GM19035 (cell line): ENCODE data around the gene ABCA1.
"Not testable (repeated sequence)": the region's sequence is repeated elsewhere in the genome, so short reads cannot be mapped to it uniquely, and the experiment has no call there.

Experiments used
- ATAC-seq: cut with Tn5 transposase; IDR thresholded peaks from one replicate; pipeline ENCODE4 v1.9.1; 2021; ENCODE audit not compliant: unreplicated experiment

Gene ABCA1

DNA sequence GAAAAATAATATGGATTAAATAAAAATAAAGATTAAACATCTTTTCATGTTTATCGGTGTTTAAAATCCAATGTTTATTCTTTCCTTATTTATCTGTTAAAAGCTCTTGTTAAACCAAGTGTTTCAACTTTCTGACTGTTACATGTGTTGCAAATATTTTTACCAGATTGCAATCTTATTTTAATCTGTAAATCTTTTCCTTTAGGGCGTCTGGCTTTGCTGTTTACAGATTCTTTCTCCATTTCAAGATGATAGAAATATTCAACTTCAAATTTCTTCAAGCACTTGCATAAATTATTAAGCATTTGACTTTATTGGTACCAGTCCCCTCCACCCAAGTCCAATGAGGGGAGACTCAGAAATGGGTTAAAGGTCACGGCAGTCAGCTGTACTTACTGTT is 16.9 kb upstream of the ABCA1 start:
- ATAC-seq, result no peak

DNA sequence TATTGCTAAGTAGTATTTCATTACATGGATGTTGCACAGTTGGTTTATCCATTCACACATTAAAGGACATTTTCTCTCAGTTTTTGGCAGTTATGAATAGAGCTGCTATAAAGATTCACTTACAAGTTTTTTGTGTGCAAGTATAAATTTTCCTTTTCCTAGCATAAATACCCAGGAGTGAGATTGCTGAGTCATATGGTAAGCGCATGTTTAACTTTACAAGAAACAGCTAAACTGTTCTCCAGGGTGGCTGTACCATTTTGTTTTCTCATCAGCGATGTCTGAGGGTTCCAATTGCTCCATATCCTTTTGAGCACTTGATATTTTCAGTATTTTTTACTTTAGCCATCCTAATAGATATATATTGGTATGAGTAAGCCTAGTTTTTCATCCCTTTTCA is 16.4 kb upstream of the ABCA1 start:
- ATAC-seq, result no peak

DNA sequence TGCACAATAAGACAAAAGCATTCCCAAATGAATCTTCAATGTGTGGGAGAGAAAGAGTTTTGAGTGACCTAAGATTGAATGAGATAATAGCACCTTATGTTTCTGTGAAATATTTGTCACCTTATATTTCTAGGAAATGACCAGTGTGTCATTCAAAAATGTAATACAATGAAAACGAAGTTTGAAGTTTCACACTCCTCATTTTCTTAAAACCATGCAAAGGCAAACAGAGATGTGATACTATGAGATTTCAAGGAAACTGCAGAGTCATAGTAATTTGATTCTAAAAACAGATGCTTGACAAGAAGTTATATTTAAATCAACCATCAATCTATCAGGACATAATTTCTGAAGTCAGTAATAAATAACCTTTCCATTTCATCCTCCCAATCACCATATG is 13.6 kb upstream of the ABCA1 start:
- no peak for ATAC-seq

DNA sequence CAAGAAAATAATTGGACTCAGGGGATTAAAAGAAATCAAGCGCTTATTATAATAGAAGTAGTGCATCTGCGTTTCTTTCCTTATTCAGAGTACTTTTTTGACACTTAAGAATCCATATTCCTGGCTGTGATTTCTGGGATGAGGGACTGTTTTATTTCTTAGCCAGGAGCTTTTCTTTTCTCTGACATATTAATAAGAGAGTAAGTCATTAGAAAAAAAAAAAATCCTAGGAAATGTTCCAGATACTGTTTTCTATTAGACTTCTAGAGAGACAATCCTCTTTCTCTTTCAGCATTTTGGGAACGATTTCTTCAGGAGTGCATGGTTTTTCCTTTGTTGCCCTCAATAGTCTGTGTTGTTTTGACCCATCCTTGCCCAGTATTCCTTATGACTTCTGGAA is 8.3 kb upstream of the ABCA1 start:
- ATAC-seq, result no peak

DNA sequence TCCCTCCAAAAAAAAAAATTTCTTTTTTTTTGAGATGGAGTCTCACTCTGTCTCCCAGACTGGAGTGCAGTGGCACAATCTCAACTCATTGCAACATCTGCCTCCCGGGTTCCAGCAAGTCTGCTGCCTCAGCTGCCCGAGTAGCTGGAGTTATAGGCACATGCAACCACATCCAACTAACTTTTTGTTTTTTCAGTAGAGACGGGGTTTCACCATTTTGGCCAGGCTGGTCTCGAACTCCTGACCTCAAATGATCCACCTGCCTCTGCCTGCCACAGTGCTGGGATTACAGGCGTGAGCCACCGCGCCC is 7.5 kb upstream of the ABCA1 start:
- ATAC-seq, result not testable (repeated sequence)

DNA sequence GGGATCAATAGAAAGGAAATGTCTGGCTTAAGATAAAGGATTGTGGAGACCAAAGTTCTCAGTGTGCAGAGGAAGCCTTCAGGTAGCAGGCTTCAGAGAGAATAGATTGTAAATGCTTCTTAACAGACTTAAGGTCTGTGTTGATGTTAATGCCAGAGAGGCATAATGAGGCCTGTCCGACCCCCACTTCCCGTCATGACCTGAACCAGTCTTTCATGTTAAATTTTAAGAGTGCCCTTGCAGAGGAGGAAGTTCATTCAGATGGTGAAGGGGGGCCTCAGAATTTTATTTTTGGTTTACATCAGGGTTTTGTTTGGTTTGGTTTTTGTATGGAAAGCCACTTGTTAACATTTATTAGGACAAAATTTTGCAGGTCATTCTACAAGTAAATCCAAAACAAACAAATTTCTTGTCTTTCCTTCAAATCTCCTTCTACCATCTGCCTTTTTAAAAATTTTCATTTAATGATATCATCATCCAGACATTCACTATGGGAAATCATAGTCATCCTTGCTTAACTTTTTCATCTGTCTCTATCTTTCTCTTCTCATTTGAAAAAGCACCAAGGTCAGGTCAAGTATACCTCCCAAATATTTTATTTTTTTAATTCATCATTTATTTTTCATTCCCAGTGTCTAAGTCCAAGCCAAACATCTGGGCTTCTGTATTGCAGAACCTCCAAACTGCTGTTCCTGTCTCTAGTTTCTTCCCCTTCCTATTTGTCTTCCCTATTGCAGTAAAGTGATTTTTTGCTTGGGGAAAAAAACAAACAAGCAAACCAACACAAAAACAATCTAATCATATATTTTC is 6.9 kb upstream of the ABCA1 start:
- no peak for ATAC-seq

DNA sequence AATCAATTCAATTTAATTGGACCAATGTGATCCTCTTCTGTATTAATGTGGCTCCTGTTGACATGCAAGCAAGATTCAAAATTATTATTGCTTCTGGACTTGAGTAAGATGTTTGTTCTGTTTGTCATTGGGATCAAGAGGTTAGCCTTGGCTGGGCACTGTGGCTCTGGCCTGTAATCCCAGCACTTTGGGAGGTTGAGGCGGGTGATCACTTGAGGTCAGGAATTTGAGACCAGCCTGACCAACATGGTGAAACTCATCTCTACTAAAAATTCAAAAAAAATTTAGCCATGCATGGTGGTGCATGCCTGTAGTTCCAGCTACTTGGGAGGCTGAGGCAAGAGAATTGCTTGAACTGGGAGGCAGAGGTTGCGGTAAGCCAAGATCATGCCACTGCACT is 5.1 kb upstream of the ABCA1 start:
- not testable (repeated sequence) for ATAC-seq

DNA sequence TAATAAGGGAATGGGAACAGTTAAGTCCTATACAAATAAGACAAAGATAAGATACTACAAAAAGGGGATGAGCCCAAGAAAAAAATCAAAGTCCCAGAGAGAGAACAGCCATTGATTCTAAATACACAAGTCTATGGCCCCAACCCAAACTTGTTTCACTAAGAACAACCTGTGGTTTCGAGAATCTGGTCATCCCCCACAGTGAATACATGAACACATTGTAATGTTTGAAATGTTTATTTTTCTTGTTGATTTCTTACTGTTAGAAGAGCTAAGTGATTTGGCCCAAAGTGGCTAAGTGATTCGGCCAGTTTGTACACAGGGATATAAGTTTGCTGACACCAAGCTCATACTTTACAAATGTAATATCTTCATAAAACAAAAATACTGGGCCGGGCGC is 3.3 kb upstream of the ABCA1 start:
- no peak for ATAC-seq

DNA sequence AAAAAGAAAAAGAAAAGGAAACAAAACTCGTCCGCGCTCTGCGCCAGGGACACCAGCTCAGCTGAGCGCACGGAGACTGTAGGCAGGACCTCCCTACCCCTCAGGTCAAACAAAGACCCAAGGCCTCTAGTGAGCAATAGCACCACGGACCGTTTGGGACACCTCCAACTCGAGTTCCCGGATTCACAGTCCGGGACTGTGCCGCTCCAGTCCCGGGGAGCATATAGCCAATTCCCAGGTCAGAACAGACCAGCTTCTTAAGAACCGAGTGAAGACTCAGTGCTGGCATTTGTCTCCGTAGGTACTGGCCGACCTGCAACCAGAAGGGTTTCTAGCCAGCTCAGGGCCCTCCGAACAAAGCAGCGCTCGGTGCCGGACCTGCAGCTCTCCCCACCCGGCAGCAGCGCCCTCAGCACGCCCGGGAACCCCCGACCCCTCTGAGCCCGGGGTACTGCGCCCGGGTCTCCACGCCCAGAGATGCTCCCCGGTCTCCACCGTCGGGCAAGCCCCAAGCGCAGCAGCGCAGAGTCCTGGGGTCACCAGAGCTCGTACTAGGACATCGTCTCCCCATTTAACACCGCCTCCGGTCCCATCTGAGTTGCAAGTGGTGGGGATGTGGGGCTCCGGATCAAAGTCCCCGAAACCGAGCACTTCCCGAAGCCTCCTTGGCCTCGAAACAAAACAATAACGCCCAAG is 591 bp downstream of the ABCA1 start:
- ATAC-seq, result peak; percentile 32

DNA sequence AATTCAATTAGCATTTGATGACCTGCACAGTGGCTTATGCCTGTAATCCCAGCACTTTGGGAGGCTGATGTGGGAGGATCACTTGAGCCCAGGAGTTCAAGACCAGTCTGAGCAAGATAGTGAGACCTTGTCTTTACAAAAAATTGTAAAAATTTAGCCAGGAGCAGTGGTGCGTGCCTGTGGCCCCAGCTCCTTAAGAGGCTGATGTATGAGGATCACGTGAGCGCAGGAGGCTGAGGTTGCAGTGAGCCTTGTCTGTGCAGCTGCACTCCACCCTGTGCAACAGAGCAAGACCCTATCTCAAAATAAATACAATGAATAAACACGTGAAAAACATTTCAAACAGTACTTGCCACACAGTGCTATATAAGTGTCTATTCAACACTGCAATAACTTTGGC is 4.2 kb downstream of the ABCA1 start:
- no peak for ATAC-seq

DNA sequence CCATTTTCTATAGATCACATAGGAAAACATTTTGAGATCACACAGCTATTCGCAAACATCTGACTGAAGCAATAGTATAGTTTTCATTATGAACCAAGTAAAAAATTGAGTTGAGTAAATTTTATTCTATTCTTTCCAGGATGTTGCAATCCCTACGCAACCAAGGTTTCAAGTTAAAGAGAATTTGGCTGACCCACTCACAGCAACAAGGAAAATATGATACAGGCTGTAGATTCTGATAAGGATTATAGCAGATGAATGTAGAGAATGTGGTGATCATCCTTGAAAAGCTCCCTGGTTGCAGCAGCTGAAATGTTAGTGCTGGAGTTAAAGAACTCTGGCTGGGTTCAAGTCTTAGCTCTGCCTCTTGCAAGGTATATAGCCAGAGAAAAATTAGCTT is 4.7 kb downstream of the ABCA1 start:
- ATAC-seq, result no peak

DNA sequence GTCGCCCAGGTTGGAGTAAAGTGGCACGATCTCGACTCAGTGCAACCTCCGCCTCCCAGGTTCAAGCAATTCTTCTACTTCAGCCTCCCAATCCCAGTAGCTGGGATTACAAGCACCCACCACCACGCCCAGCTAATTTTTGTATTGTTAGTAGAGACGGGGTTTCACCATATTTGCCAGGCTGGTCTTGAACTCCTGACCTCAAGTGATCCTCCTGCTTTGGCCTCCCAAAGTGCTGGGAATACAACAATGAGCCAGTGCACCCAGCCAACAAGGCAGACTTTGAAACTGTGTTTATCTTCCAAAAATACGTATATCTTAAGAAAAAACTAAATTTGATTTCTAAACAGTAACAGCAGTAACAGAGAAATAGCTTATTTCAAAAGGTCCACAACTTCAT is 5.2 kb downstream of the ABCA1 start:
- ATAC-seq, result not testable (repeated sequence)

DNA sequence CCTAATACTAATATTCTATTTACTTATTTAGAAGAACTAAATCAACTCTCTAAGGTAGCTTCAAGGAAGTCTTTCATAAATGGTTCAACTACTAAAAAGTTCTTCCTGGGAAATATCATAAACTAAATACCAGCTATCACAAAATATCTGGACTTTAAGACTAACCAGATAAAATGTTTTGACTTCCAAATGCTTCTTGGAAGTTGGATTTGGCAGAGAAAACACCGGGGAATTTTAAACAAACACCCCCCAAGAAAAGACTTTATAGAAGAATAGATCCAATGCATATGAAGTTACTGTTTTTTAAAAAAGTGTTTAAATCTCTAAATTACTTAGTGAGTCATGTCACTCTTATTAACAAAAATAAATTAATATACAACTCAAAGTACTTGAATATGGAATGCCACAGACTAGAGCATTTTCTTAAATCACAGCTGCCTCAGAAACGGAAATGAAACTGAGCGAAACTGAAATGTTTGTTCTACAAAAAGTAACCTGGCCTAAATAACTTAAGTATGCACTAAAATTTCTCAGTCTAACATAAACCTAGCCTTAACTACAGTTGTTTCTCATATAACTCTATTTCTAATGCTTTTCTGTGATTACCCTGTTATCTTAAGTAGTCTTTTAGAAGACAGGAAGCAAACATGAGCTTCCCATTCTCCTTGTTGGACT is 6.8 kb downstream of the ABCA1 start:
- ATAC-seq, result no peak

DNA sequence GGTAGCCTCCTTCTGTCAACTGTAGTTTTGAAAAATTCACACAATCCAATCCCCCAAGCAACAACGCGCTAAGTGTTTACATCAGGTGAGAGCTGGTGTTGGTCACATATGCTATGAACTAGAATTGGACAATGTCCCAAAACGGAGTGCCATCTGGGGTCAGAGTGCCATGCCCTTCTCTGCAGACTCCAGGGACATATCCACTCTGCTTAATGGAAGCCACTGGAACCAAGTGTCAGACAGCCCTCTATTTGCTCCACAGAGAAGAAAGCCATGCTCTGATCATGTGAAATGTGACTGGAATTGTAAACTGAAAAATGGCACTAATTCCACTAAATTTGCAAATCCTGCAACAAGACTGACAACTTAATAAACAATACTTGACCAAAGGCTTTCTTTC is 12.2 kb downstream of the ABCA1 start:
- ATAC-seq, result no peak

DNA sequence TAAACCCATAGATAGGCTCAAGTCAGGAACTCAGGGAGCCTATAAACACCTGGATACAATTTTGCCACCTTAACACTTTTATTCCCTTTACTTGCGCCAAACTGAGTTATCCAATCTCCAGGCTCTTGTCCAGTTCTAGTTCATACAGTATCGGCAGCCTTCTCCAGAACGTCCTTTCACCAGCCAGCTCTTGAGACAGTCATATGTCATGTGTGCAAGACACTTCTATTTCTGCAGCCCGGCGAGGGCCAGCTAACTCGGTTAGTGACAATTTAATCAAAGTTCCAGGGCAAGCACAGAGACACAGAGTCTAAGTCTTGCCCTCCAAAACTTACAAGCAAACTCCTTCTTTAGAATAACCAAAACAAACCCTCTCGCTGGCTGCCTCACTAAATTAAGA is 12.9 kb downstream of the ABCA1 start:
- ATAC-seq, result no peak

DNA sequence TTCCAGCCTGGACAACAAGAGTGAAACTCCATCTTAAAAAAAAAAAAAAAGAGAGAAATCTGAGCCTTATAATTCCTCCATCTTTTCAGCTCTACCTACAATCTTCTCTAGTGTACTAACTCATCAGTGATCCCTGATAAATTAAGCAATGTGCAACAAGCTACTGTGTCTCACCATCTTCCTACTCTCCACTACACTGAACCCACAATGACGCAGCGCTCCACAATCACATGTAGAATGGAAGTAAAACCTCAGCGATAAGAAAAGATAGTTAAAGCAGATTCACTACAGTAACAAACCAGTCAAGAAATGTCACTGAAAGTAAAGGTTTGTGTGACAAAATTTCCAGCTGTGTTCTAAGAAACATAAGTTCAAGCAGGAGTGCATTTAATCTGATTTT is 13.5 kb downstream of the ABCA1 start:
- ATAC-seq, result no peak

DNA sequence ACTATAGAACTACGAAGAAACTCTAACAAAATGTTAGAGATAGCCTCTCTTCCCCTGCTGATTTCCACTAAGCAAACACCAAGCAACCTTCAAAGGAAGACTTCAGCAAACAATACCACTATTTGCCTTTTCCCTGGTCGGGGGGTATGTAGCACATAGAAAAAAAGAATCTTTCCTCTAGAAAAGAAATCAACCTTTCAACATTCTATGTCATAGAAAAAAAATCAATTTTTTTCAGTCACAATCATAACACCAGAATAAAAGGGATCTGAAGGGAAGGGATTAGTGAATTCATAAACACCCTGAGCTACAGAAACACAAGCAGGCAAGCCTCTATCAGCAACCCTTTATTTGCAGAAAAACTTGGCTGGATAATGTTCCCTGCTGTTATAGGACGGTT is 15.3 kb downstream of the ABCA1 start:
- no peak for ATAC-seq

DNA sequence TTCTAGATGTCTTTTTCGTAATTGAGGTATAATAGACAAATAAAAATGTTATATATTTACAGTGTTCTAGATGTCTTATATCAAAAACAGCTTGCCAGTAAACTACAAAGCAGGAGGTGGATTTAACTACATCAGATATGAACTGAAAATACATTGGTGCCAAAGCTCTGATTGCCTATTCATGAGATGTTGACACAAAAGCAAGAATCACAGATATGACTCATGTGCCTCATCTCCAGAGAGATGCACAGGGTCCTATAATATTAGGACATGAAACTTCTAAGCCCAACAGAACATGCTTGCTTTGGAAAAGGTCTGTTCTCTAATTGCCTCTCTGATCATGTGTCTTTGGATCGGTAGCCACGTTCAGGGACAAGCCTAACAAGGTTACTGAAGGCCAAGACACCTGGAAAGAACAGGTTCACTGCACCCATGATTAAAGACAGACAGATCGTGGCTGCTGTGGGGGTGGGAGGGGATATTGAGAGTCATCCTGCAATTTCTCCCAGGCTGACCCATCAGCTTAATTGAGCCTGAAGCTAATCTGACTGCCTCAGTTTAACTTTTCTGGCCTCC is 16.8 kb downstream of the ABCA1 start:
- no peak for ATAC-seq

DNA sequence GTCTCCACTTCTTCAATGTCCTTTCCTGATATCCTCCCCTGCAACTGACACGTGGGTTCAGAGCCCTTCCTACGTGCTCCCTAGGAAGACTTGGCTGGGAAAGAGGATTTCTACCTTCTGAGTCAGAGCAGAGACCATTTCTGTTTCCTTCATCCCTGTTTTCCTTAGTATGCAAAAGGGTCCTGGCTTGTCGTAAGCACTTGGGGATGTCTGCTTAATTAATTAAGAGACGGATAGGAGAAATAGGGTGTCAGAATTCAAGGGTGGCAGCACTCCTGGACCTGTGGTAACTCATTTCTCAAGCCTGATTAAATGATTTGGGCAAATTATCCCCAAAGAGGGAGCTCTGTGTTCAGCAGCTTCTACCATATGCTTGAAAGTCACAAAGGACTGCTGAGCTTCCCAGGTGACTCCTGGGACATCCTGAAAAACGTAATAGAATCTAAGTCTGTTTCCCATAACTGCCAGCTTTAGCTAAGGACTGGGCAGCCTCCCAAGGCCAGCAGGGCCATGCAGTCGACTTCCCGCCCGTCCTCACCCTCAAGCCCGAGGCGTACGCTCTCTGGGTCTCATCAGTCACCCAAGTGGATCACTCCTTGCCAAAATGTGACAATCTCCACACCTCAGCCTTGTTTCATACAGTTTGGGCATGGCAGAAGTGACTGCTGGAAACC is 20.5 kb downstream of the ABCA1 start:
- no peak for ATAC-seq

DNA sequence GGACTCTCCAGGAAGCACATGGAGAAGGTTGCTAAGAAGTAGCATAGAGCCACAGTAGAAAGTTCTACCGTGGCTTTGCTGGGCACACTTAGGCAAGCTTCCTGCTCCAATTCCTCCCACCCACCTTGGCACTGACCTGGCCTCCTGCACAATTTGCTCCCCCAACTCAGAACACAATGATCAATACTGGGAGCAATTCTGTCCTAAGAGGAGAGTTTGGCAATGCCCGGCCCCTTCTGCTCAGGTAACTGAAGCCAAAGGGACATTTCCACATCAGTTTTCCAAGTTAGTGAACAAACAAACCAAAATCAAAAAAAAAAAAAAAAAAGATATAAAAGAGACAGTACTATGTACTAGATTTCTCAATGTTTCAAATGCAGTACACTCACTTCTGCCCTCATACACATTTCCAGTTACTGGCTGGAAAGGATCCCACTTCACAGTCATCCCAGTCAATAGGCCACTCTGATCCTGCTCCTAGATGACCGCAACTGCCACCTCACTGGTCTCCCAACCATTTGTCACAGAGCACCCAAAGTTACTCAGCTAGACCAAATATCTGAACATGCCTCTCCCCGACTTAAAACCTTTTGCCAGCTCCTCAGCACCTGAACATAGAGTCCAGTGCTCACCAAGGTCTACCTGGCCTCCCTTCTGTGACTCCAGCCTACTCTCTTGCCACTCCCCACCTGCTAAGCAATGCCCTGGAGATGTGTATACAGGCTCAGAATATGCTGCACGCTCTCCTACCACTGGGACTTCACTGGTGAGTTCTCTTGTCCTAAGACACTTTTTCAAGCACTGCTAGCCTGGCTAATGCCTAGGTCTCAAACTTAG is 21.3 kb downstream of the ABCA1 start:
- no peak for ATAC-seq

DNA sequence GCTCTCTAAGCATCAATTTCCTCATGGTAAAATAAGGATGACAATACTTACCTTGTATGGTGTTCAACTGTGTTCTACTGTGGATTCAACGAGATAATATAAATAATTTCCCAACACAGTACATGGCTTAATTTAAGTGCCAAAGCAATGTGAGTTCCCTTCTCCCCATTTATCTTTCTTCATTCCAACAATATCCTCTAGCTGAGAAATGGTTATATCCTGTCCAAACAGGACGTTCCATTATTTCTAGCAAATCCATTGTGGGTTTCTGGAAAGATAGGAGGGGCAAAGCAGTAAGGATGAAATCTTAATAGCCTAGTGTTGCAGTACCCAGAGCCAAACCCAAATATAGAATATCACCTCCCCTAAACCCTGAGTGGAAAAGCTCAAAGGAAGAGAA is 22.0 kb downstream of the ABCA1 start:
- ATAC-seq, result no peak
